SU-DHL-6 (cell line): Measurements from ENCODE around the gene DNAH17.

Experiments used
- CTCF ChIP-seq: fragments of 200-600 bp; sonication (generic); IDR thresholded peaks from one replicate; pipeline ENCODE4 v1.5.1; 2017; ENCODE audit warnings: antibody characterized with exemption, mild to moderate bottlenecking, low read length, moderate library complexity; ENCODE audit not compliant: insufficient read depth, poor library complexity, severe bottlenecking
- EZH2phosphoT487 ChIP-seq: fragments of 200-600 bp; sonication (generic), shearing (Covaris generic); conservative IDR thresholded peaks from 2 replicates; pipeline ENCODE4 v1.6.1; 2018; ENCODE audit warnings: mild to moderate bottlenecking, antibody characterized with exemption, low read length, moderate library complexity, mixed read lengths

- TF ChIP-seq CTCF (no peak), EZH2phosphoT487 (no peak)
Measured at GRCh38 chr17:78524870-78525510, 52.2 kb downstream of the DNAH17 start.
